Neural cell (in vitro differentiated cells): Measurements from ENCODE around the gene TULP4. TPM values are rescaled to one million over a fixed set of nuclear protein-coding genes. Genes with fewer than 3 reads are reported as not detected.

Experiments
- H2AFZ ChIP-seq: fragments of 200-600, 300-800 bp; sonication (generic), shearing (Covaris generic); 2 replicates; pipeline ENCODE4 v1.6.0; 2014; ENCODE audit warnings: low read depth, mild to moderate bottlenecking, antibody characterized with exemption, low read length, moderate library complexity
- H3F3A ChIP-seq: fragments of 200-600 bp; shearing (Covaris generic); 2 replicates; pipeline ENCODE4 v1.6.1; 2016; ENCODE audit warnings: mild to moderate bottlenecking, moderate library complexity, mixed read lengths, antibody characterized with exemption, low read length; ENCODE audit not compliant: insufficient read depth, poor library complexity, severe bottlenecking
- H3K27ac ChIP-seq: fragments of 200-600, 300-800 bp; sonication (generic), shearing (Covaris generic); 2 replicates; pipeline ENCODE4 v1.5.1; 2014; ENCODE audit warnings: mild to moderate bottlenecking, low read length, moderate library complexity
- H3K27me3 ChIP-seq: fragments of 300-800, 200-600 bp; sonication (generic), shearing (Covaris generic); 2 replicates; pipeline ENCODE4 v1.6.0; 2014; ENCODE audit warnings: mild to moderate bottlenecking, low read depth, low read length, moderate library complexity; ENCODE audit not compliant: insufficient read depth
- H3K36me3 ChIP-seq: fragments of 300-800, 200-600 bp; sonication (generic), shearing (Covaris generic); 2 replicates; pipeline ENCODE4 v1.5.1; 2014; ENCODE audit warnings: mild to moderate bottlenecking, antibody characterized with exemption, low read length, moderate library complexity; ENCODE audit not compliant: insufficient read depth
- H3K4me2 ChIP-seq: fragments of 300-800, 200-600 bp; sonication (generic), shearing (Covaris generic); 2 replicates; pipeline ENCODE4 v1.6.0; 2014; ENCODE audit warnings: mild to moderate bottlenecking, low read length
- H3K4me3 ChIP-seq: fragments of 300-800, 200-600 bp; sonication (generic), shearing (Covaris generic); 2 replicates; pipeline ENCODE4 v1.5.1; 2014; ENCODE audit warnings: mild to moderate bottlenecking, low read length, moderate library complexity
- H3K79me2 ChIP-seq: fragments of 200-600 bp; shearing (Covaris generic); replicated peaks from 2 replicates; pipeline ENCODE4 v1.6.0; 2014; ENCODE audit warnings: mild to moderate bottlenecking, low read length, moderate library complexity; ENCODE audit not compliant: insufficient read depth
- H3K9ac ChIP-seq: fragments of 300-800, 200-600 bp; sonication (generic), shearing (Covaris generic); 2 replicates; pipeline ENCODE4 v1.6.1; 2016; ENCODE audit warnings: mild to moderate bottlenecking, low read length, mixed read lengths
- H3K9me2 ChIP-seq: fragments of 200-600 bp; shearing (Covaris generic); 2 replicates; pipeline ENCODE4 v1.6.1; 2016; ENCODE audit warnings: mild to moderate bottlenecking, low read length, mixed read lengths; ENCODE audit not compliant: insufficient read depth
- H3K9me3 ChIP-seq: fragments of 200-600, 300-800 bp; sonication (generic), shearing (Covaris generic); 2 replicates; pipeline ENCODE4 v1.6.1; 2016; ENCODE audit warnings: mild to moderate bottlenecking, mixed run types, low read length, moderate library complexity, mixed read lengths
- H4K20me1 ChIP-seq: fragments of 200-600 bp; shearing (Covaris generic); 2 replicates; pipeline ENCODE4 v1.6.1; 2016; ENCODE audit warnings: mild to moderate bottlenecking, mixed run types; ENCODE audit not compliant: insufficient read depth
- EP300 ChIP-seq: fragments of 450-650 bp; conservative IDR thresholded peaks from 2 replicates; pipeline ENCODE4 v1.6.1; 2014; ENCODE audit warnings: antibody characterized with exemption, mild to moderate bottlenecking, moderate library complexity; ENCODE audit not compliant: poor library complexity, severe bottlenecking
- EZH2 ChIP-seq: fragments of 200-600, 300-800 bp; shearing (Covaris generic), sonication (generic); IDR thresholded peaks from 2 replicates; pipeline ENCODE4 v1.6.1; 2014; ENCODE audit warnings: antibody characterized with exemption, low read length, borderline replicate concordance, mild to moderate bottlenecking; ENCODE audit not compliant: insufficient read depth, poor library complexity, severe bottlenecking
- MXI1 ChIP-seq: fragments of 450-650 bp; conservative IDR thresholded peaks from 2 replicates; pipeline ENCODE4 v1.6.1; 2014; ENCODE audit warnings: antibody characterized with exemption, mild to moderate bottlenecking; ENCODE audit not compliant: poor library complexity, severe bottlenecking
- POLR2AphosphoS5 ChIP-seq: IDR thresholded peaks from 2 replicates; pipeline ENCODE4 v1.6.1; 2012
- RAD21 ChIP-seq: fragments of 450-650 bp; conservative IDR thresholded peaks from 2 replicates; pipeline ENCODE4 v1.6.1; 2014; ENCODE audit warnings: antibody characterized with exemption, mild to moderate bottlenecking, moderate library complexity
- SMC3 ChIP-seq: fragments of 450-650 bp; conservative IDR thresholded peaks from 2 replicates; pipeline ENCODE4 v1.6.1; 2014; ENCODE audit warnings: antibody characterized with exemption, mild to moderate bottlenecking, moderate library complexity; ENCODE audit not compliant: poor library complexity
- TAF1 ChIP-seq: IDR thresholded peaks from 2 replicates; pipeline ENCODE4 v1.6.1; 2012; ENCODE audit warnings: low read depth
- polyA plus RNA-seq: library from polyadenylated mRNA; depleted of rRNA; stranded (reverse); fragments of >200 nt; gene quantifications from 2 replicates; pipeline ENCODE4 v1.2.3, GENCODE V29; 2014
- TF ChIP-seq, protein P1 (sequence below): fragments of 450-650 bp; IDR thresholded peaks from 2 replicates; pipeline ENCODE4 v1.5.1; 2014; ENCODE audit warnings: antibody characterized with exemption, mild to moderate bottlenecking, moderate library complexity; ENCODE audit not compliant: poor library complexity, severe bottlenecking
- TF ChIP-seq, protein P2 (sequence below): IDR thresholded peaks from 2 replicates; pipeline ENCODE4 v1.6.1; 2012; ENCODE audit warnings: borderline replicate concordance

TULP4 gene
- polyA plus RNA-seq, 1 donor from 2014 or later, result 30.6 TPM

DNA sequence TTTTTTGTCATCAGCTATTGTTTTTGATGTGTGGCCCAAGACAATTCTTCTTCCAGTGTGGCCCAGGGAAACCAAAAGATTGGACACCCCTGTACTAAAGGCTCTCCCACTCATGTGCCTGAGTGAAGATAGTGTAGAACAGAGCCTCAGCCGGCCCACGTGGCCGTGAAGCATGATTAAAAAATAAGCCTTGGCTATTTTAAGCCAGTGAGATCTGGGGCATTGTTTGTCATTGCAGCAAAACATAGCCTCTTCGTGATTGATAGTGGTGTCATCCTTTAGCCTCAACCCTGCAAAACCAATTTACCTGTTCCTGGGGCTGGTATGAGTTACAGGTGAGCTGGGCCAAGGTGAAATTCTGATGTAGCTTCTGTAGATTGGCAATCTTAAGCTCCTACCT is 85.3 kb downstream of the TULP4 start (continued):
- TF ChIP-seq, protein P1, sequence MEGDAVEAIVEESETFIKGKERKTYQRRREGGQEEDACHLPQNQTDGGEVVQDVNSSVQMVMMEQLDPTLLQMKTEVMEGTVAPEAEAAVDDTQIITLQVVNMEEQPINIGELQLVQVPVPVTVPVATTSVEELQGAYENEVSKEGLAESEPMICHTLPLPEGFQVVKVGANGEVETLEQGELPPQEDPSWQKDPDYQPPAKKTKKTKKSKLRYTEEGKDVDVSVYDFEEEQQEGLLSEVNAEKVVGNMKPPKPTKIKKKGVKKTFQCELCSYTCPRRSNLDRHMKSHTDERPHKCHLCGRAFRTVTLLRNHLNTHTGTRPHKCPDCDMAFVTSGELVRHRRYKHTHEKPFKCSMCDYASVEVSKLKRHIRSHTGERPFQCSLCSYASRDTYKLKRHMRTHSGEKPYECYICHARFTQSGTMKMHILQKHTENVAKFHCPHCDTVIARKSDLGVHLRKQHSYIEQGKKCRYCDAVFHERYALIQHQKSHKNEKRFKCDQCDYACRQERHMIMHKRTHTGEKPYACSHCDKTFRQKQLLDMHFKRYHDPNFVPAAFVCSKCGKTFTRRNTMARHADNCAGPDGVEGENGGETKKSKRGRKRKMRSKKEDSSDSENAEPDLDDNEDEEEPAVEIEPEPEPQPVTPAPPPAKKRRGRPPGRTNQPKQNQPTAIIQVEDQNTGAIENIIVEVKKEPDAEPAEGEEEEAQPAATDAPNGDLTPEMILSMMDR, result no peak
- no peak for TF ChIP-seq EZH2

DNA sequence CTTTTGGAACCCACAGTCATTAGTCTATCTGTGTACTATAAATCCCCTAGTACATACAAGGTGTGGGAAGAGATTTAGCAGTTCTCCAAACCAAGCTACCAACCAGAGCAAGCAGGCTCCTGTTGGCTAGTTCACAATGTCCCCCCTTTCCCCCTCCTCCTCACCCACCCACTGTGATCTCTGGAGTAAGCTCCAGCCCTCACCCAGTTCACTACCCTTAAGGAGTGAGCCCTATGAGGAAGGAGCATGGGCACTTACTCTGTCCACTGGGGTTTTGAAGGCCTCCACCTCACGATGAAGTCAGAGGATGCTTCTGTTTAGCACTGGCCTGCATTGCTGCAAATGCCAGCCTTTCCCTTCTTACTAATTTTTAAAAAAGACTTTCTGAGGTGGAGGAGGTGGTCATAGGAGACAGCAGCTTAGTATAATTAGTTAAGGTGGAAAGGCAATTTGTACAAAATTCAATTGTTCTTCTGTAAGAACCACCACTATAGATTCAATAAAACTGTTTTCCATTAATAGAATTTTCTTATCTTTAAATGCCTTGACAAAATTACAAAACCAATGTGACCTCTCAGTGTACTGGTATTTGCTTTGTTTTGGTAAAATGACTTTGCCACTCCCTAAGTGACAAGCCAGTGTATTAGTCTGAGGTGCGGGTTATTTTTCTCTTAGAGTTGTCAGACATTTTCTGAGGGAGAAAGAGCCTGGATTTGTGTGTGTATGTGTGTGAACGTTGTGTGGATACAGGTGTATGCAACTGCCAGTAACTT is 86.2 kb downstream of the TULP4 start:
- Histone ChIP-seq H3K36me3 (no peaks in the 10 kb centered on the region), H3K4me2 (no peak overlapping the region), H3F3A (no peaks in the 10 kb centered on the region), H3K27me3 (no peaks in the 10 kb centered on the region), H3K4me3 (no peak overlapping the region), H3K9ac (no peak overlapping the region), H3K9me3 (no peaks in the 10 kb centered on the region), H3K9me2 (no peaks in the 10 kb centered on the region), H4K20me1 (no peaks in the 10 kb centered on the region), H3K79me2 (no peaks in the 10 kb centered on the region), H2AFZ (no peak overlapping the region), H3K27ac (no peak overlapping the region)
- TF ChIP-seq, protein P2, sequence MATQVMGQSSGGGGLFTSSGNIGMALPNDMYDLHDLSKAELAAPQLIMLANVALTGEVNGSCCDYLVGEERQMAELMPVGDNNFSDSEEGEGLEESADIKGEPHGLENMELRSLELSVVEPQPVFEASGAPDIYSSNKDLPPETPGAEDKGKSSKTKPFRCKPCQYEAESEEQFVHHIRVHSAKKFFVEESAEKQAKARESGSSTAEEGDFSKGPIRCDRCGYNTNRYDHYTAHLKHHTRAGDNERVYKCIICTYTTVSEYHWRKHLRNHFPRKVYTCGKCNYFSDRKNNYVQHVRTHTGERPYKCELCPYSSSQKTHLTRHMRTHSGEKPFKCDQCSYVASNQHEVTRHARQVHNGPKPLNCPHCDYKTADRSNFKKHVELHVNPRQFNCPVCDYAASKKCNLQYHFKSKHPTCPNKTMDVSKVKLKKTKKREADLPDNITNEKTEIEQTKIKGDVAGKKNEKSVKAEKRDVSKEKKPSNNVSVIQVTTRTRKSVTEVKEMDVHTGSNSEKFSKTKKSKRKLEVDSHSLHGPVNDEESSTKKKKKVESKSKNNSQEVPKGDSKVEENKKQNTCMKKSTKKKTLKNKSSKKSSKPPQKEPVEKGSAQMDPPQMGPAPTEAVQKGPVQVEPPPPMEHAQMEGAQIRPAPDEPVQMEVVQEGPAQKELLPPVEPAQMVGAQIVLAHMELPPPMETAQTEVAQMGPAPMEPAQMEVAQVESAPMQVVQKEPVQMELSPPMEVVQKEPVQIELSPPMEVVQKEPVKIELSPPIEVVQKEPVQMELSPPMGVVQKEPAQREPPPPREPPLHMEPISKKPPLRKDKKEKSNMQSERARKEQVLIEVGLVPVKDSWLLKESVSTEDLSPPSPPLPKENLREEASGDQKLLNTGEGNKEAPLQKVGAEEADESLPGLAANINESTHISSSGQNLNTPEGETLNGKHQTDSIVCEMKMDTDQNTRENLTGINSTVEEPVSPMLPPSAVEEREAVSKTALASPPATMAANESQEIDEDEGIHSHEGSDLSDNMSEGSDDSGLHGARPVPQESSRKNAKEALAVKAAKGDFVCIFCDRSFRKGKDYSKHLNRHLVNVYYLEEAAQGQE, result no peak
- no peak for TF ChIP-seq RAD21
- TF ChIP-seq EZH2, result no peak
- TF ChIP-seq TAF1, result no peak
- TF ChIP-seq POLR2AphosphoS5, result no peak
- no peak for TF ChIP-seq EP300
- no peak for TF ChIP-seq SMC3
- TF ChIP-seq MXI1, result no peak
- TF ChIP-seq, protein P1, result no peak
